HG02970 (cell line): ENCODE results near the gene RASL10B.
"Not testable (repeated sequence)": the region's sequence is repeated elsewhere in the genome, so short reads cannot be mapped to it uniquely, and the experiment has no call there.

Experiments
- ATAC-seq: cut with Tn5 transposase; IDR thresholded peaks from one replicate; pipeline ENCODE4 v1.9.1; 2021; ENCODE audit warnings: mild to moderate bottlenecking, moderate library complexity, moderate number of reproducible peaks; ENCODE audit not compliant: unreplicated experiment, low FRiP score

The RASL10B gene

GRCh38 chr17:35731239-35731916 is at the start of gene RASL10B:
Gene RASL10B, plus strand, starts transcription at chr17:35731639. Its CDS starts 3,546 bp downstream, at chr17:35735185.
- no peak for ATAC-seq

GRCh38 chr17:35683591-35683990 is 47.8 kb upstream of the RASL10B start:
- no peak for ATAC-seq

GRCh38 chr17:35684055-35684802 is 47.2 kb upstream of the RASL10B start:
- no peak for ATAC-seq

- ATAC-seq: no peak
These were observed 38.8 kb upstream of the RASL10B start for GRCh38 chr17:35692512-35693210.

- no peak for ATAC-seq
These were observed 37.8 kb upstream of the RASL10B start for GRCh38 chr17:35693662-35694061.

GRCh38 chr17:35694906-35695305 is 36.5 kb upstream of the RASL10B start:
- ATAC-seq: no peak

- ATAC-seq: no peak
These were observed 35.8 kb upstream of the RASL10B start for GRCh38 chr17:35695613-35696012.

GRCh38 chr17:35698800-35699199 is 32.6 kb upstream of the RASL10B start:
- no peak for ATAC-seq

- no peak for ATAC-seq
These were observed 31.3 kb upstream of the RASL10B start for GRCh38 chr17:35700150-35700549.

GRCh38 chr17:35701491-35701890 is 29.9 kb upstream of the RASL10B start:
- ATAC-seq: no peak

- not testable (repeated sequence) for ATAC-seq
These were observed 28.1 kb upstream of the RASL10B start for GRCh38 chr17:35703308-35703707.

GRCh38 chr17:35705230-35705629 is 26.2 kb upstream of the RASL10B start:
- ATAC-seq: no peak

- ATAC-seq: no peak
These were observed 25.7 kb upstream of the RASL10B start for GRCh38 chr17:35705705-35706104.

- ATAC-seq: no peak
These were observed 23.3 kb upstream of the RASL10B start for GRCh38 chr17:35708149-35708548.

- no peak for ATAC-seq
These were observed 22.5 kb upstream of the RASL10B start for GRCh38 chr17:35708951-35709350.

GRCh38 chr17:35709874-35710273 is 21.6 kb upstream of the RASL10B start:
- ATAC-seq: no peak

- ATAC-seq: no peak
These were observed 20.5 kb upstream of the RASL10B start for GRCh38 chr17:35710950-35711349.

GRCh38 chr17:35713069-35713728 is 18.2 kb upstream of the RASL10B start:
- no peak for ATAC-seq

GRCh38 chr17:35714988-35715387 is 16.5 kb upstream of the RASL10B start:
- ATAC-seq: no peak

- ATAC-seq: no peak
These were observed 16.0 kb upstream of the RASL10B start for GRCh38 chr17:35715416-35715815.

GRCh38 chr17:35716173-35716572 is 15.3 kb upstream of the RASL10B start:
- no peak for ATAC-seq
